Measurements from ENCODE around the gene CACFD1. TPM values are rescaled to one million over a fixed set of nuclear protein-coding genes. Genes with fewer than 3 reads are reported as not detected.

Gene CACFD1
- total and polyA plus RNA-seq, 9 of the 15 experiments (the other 6 are each of a cell fraction or from before 2014, with no cell fraction given), result 0.11 to 1.4 (median 1.1) TPM; not detected in 2

DNA sequence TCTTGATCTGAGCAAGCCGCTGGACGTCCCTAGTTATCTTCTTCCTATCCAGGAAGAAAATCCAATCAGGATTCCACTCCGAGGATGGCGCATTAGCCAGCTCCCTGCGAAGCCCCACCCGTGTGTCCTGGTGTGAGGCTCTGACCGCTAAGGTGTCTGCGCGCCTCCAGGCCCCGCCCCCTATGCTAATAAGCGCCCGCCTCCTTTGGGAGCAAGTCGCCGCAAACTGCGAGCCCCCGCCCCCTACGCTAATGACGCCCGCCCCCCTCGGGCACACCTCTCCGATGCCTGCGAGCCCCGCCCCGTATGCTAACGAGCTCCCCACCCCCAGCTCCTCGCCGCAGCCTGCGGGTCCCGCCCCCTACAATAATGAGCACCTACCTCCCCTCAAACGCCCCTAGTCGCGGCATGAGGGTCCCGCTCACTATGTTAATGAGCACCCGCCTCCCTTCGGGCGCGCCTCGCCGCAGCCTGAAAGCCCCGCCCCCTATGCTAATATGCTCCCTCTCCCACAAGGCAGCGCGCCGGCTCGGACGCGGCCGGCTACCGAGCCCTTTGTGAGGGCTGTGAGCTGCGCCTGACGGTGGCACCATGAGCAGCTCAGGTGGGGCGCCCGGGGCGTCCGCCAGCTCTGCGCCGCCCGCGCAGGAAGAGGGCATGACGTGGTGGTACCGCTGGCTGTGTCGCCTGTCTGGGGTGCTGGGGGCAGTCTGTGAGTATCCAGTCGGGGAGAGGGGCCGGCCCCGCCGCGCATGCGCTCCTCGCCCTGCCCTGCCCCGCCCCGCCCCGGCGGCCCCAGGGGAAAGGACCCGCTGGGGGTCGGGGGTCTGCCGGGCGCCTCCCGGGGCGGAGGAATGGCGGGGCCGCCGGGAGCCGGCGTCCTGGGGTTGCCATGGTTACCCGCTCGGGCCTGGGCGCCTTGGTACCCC lies at the start of gene CACFD1 (continued):
- TF ChIP-seq, protein P1, sequence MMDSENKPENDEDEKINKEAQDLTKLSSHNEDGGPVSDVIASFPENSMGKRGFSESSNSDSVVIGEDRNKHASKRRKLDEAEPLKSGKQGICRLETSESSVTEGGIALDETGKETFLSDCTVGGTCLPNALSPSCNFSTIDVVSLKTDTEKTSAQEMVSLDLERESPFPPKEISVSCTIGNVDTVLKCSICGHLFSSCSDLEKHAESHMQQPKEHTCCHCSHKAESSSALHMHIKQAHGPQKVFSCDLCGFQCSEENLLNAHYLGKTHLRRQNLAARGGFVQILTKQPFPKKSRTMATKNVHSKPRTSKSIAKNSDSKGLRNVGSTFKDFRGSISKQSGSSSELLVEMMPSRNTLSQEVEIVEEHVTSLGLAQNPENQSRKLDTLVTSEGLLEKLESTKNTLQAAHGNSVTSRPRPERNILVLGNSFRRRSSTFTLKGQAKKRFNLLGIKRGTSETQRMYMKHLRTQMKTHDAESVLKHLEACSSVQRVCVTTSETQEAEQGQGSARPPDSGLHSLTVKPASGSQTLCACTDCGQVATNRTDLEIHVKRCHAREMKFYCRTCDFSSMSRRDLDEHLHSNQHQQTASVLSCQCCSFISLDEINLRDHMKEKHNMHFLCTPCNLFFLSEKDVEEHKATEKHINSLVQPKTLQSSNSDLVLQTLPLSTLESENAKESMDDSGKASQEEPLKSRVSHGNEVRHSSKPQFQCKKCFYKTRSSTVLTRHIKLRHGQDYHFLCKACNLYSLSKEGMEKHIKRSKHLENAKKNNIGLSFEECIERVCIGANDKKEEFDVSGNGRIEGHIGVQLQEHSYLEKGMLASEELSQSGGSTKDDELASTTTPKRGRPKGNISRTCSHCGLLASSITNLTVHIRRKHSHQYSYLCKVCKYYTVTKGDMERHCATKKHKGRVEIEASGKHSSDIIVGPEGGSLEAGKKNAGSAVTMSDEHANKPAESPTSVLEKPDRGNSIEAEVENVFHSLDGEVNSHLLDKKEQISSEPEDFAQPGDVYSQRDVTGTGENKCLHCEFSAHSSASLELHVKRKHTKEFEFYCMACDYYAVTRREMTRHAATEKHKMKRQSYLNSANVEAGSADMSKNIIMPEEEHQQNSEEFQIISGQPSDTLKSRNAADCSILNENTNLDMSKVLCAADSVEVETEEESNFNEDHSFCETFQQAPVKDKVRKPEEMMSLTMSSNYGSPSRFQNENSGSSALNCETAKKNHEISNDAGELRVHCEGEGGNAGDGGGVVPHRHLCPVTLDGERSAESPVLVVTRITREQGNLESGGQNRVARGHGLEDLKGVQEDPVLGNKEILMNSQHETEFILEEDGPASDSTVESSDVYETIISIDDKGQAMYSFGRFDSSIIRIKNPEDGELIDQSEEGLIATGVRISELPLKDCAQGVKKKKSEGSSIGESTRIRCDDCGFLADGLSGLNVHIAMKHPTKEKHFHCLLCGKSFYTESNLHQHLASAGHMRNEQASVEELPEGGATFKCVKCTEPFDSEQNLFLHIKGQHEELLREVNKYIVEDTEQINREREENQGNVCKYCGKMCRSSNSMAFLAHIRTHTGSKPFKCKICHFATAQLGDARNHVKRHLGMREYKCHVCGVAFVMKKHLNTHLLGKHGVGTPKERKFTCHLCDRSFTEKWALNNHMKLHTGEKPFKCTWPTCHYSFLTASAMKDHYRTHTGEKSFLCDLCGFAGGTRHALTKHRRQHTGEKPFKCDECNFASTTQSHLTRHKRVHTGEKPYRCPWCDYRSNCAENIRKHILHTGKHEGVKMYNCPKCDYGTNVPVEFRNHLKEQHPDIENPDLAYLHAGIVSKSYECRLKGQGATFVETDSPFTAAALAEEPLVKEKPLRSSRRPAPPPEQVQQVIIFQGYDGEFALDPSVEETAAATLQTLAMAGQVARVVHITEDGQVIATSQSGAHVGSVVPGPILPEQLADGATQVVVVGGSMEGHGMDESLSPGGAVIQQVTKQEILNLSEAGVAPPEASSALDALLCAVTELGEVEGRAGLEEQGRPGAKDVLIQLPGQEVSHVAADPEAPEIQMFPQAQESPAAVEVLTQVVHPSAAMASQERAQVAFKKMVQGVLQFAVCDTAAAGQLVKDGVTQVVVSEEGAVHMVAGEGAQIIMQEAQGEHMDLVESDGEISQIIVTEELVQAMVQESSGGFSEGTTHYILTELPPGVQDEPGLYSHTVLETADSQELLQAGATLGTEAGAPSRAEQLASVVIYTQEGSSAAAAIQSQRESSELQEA (IDR thresholded peaks at IDR 0.05; ENCODE audit: low read depth), result no peak
